Measurements from ENCODE around the gene AFAP1.

AFAP1 gene

DNA sequence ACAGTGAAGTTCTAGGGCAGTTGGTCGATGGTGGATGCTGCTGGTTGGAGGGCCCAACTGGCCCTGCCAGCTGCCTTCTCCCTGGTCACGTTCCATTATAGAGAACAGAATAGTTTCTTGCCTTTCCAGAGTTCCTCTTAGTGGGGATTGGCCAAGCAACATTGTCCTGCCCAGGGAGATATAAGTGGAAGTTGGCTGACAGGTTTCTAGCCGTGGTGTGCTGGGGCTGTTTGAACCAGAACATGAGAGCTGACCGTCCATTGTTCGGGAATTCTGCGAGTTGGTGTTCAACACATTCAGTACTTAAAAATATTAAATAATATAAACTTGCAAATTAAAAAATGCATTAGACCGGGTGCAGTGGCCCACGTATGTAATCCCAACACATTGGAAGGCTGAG, 3.5 kb upstream of the AFAP1 start:
- no peak for TF ChIP-seq POLR2AphosphoS5 (IDR thresholded peaks at IDR 0.05; ENCODE audit: low read depth, low read length)

DNA sequence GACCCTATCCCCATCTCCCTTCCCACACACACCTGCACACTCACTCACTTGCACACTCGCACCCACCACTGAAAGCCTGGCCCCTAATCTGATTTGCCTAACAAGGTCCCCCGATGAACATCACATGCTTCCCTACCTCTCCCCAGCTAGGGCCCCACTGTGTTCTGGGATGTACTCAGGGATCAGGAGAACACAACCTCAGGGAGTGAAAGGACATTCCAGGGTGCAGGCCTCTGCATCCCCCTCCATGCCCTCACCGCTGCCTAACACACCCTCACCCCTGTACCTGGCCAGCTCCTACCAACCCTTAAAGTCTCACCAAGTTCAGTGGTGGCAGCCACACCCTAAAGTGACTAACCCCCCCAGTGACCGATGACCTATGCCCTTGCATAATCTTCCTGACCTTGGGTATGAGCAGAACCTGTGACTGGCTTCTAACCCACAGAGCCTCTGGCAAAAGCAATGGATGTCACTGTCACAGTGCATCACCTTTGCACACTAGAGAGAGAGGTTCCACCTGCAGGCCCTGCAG, 2.4 kb upstream of the AFAP1 start:
- TF ChIP-seq SIN3A (IDR thresholded peaks at IDR 0.05; ENCODE audit: borderline replicate concordance, insufficient read depth, low read length), result no peak
- TF ChIP-seq TAF1 (IDR thresholded peaks at IDR 0.05; ENCODE audit: borderline replicate concordance, insufficient read depth, low read length), result no peak
- no peak for TF ChIP-seq POLR2AphosphoS5 (IDR thresholded peaks at IDR 0.05; ENCODE audit: low read depth, low read length)
- TF ChIP-seq FOXP2 (optimal IDR thresholded peaks at IDR 0.05; ENCODE audit: borderline replicate concordance, extremely low read depth, extremely low read length, insufficient read depth), result no peak
- TF ChIP-seq, protein P1, sequence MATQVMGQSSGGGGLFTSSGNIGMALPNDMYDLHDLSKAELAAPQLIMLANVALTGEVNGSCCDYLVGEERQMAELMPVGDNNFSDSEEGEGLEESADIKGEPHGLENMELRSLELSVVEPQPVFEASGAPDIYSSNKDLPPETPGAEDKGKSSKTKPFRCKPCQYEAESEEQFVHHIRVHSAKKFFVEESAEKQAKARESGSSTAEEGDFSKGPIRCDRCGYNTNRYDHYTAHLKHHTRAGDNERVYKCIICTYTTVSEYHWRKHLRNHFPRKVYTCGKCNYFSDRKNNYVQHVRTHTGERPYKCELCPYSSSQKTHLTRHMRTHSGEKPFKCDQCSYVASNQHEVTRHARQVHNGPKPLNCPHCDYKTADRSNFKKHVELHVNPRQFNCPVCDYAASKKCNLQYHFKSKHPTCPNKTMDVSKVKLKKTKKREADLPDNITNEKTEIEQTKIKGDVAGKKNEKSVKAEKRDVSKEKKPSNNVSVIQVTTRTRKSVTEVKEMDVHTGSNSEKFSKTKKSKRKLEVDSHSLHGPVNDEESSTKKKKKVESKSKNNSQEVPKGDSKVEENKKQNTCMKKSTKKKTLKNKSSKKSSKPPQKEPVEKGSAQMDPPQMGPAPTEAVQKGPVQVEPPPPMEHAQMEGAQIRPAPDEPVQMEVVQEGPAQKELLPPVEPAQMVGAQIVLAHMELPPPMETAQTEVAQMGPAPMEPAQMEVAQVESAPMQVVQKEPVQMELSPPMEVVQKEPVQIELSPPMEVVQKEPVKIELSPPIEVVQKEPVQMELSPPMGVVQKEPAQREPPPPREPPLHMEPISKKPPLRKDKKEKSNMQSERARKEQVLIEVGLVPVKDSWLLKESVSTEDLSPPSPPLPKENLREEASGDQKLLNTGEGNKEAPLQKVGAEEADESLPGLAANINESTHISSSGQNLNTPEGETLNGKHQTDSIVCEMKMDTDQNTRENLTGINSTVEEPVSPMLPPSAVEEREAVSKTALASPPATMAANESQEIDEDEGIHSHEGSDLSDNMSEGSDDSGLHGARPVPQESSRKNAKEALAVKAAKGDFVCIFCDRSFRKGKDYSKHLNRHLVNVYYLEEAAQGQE (IDR thresholded peaks at IDR 0.05; ENCODE audit: insufficient read depth in 1 of 2, low read depth in 2 of 2, low read length in 2 of 2), result no peak

- TF ChIP-seq TAF1 (IDR thresholded peaks at IDR 0.05; ENCODE audit: borderline replicate concordance, insufficient read depth, low read length), result no peak
- TF ChIP-seq, protein P1 (IDR thresholded peaks at IDR 0.05; ENCODE audit: insufficient read depth in 1 of 2, low read depth in 2 of 2, low read length in 2 of 2), result no peak
- no peak for TF ChIP-seq FOXP2 (optimal IDR thresholded peaks at IDR 0.05; ENCODE audit: borderline replicate concordance, extremely low read depth, extremely low read length, insufficient read depth)
- TF ChIP-seq POLR2AphosphoS5 (IDR thresholded peaks at IDR 0.05; ENCODE audit: low read depth, low read length), result no peak
- no peak for TF ChIP-seq SIN3A (IDR thresholded peaks at IDR 0.05; ENCODE audit: borderline replicate concordance, insufficient read depth, low read length)
These were observed 1.7 kb upstream of the AFAP1 start for GRCh38 chr4:7941111-7941964.

DNA sequence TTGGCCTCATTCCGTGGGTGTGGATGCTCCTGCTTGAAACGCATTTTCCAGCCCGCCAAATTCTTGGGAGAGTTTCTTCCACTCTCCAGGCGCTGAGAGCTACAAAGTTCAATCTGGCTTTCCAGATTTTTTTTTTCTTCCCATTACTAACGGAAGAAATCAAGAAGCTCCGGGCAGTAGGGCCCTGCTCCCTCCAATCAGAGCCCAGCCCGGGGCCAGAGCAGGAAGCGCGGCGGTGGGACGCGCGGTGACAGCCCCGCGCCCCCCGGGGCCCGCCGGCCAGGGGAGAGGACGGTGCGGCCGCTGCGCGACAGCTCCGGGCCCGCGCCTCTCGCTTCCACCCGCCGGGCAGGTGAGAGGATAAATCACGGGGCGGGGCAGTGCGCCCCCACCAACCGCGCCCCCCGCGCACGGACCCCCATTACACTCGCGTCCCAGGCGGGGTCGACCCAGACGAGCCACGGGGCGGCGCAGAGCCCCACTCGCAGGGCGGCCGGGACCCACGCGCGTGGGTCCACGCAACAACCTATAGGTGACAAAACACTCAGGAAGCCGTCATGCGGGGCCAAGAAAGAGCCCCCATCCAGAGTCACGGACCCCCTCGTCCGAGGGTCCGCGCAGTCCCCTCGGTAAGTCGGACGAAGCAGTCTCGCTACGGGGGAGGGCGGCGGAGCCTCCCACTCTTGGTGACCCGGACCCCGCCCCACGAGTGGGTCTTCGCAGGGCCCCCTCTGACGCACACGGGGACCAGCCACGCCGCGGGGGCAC, 868 bp downstream of the AFAP1 start:
- TF ChIP-seq POLR2AphosphoS5 (IDR thresholded peaks at IDR 0.05; ENCODE audit: low read depth, low read length) (no peak), TAF1 (IDR thresholded peaks at IDR 0.05; ENCODE audit: borderline replicate concordance, insufficient read depth, low read length) (peak; percentile 13; the same call in 1 of the 2 replicates)

DNA sequence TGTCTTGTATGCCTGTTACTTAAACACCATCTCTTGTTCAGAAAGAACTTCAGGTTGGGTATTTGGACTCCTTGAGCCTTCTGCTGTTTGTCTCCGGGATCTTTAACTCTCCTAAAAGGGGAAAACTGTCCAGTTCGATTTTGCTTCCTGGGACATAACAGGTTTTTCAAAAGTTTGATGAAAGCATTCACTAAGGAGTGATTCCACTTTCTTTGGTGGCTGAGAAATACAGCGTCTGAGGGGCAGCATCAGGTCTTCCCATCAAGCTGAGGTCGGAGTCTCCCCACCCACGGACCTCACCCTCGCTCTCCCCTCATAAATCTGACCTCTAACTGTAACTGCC, 1.4 kb downstream of the AFAP1 start:
- no peak; the same call in 1 of the 2 replicates for TF ChIP-seq TAF1 (IDR thresholded peaks at IDR 0.05; ENCODE audit: borderline replicate concordance, insufficient read depth, low read length)
- TF ChIP-seq POLR2AphosphoS5 (IDR thresholded peaks at IDR 0.05; ENCODE audit: low read depth, low read length), result no peak
- no peak for TF ChIP-seq FOXP2 (optimal IDR thresholded peaks at IDR 0.05; ENCODE audit: borderline replicate concordance, extremely low read depth, extremely low read length, insufficient read depth)
- no peak for TF ChIP-seq SIN3A (IDR thresholded peaks at IDR 0.05; ENCODE audit: borderline replicate concordance, insufficient read depth, low read length)
- TF ChIP-seq, protein P1 (IDR thresholded peaks at IDR 0.05; ENCODE audit: insufficient read depth in 1 of 2, low read depth in 2 of 2, low read length in 2 of 2), result no peak

GRCh38 chr4:7937006-7937405, 2.7 kb downstream of the AFAP1 start:
- TF ChIP-seq, protein P1 (IDR thresholded peaks at IDR 0.05; ENCODE audit: insufficient read depth in 1 of 2, low read depth in 2 of 2, low read length in 2 of 2), result no peak
- no peak for TF ChIP-seq SIN3A (IDR thresholded peaks at IDR 0.05; ENCODE audit: borderline replicate concordance, insufficient read depth, low read length)
- TF ChIP-seq POLR2AphosphoS5 (IDR thresholded peaks at IDR 0.05; ENCODE audit: low read depth, low read length), result no peak
- TF ChIP-seq TAF1 (IDR thresholded peaks at IDR 0.05; ENCODE audit: borderline replicate concordance, insufficient read depth, low read length), result no peak
- no peak for TF ChIP-seq FOXP2 (optimal IDR thresholded peaks at IDR 0.05; ENCODE audit: borderline replicate concordance, extremely low read depth, extremely low read length, insufficient read depth)

Data from PFSK-1 (cell line).